ENCODE measurements around the gene NANOGP8.
"Not testable (repeated sequence)": the region's sequence is repeated elsewhere in the genome, so short reads cannot be mapped to it uniquely, and the experiment has no call there.

The NANOGP8 gene

GRCh38 chr15:35092846-35093245 is 7.8 kb upstream of the NANOGP8 start:
- DNase-seq (ENCODE audit: low read depth in 2 of 2), result no peak

GRCh38 chr15:35092311-35092710 is 7.2 kb upstream of the NANOGP8 start:
- no peak for DNase-seq (ENCODE audit: low read depth in 2 of 2)

- DNase-seq (ENCODE audit: low read depth in 2 of 2), result no peak
Measured at GRCh38 chr15:35090104-35090807, 5.2 kb upstream of the NANOGP8 start.

GRCh38 chr15:35089551-35089950 is 4.5 kb upstream of the NANOGP8 start:
- DNase-seq (ENCODE audit: low read depth in 2 of 2), result no peak

GRCh38 chr15:35088329-35088728 is 3.2 kb upstream of the NANOGP8 start:
- no peak for DNase-seq (ENCODE audit: low read depth in 2 of 2)

- no peak for DNase-seq (ENCODE audit: low read depth in 2 of 2)
Measured at GRCh38 chr15:35087759-35088158, 2.7 kb upstream of the NANOGP8 start.

- not testable (repeated sequence) for DNase-seq (ENCODE audit: low read depth in 2 of 2)
Measured at GRCh38 chr15:35082371-35083348, 2.4 kb downstream of the NANOGP8 start.

GRCh38 chr15:35081626-35082365 is 3.3 kb downstream of the NANOGP8 start:
- DNase-seq (ENCODE audit: low read depth in 2 of 2), result not testable (repeated sequence)

GRCh38 chr15:35080226-35080625 is 4.9 kb downstream of the NANOGP8 start:
- DNase-seq (ENCODE audit: low read depth in 2 of 2), result no peak

- DNase-seq (ENCODE audit: low read depth in 2 of 2), result no peak
Measured at GRCh38 chr15:35078221-35078915, 6.7 kb downstream of the NANOGP8 start.

GRCh38 chr15:35071106-35071505 is 14.0 kb downstream of the NANOGP8 start:
- DNase-seq (ENCODE audit: low read depth in 2 of 2), result no peak

- no peak for DNase-seq (ENCODE audit: low read depth in 2 of 2)
Measured at GRCh38 chr15:35068846-35069475, 16.1 kb downstream of the NANOGP8 start.

GRCh38 chr15:35067496-35068347 is 17.4 kb downstream of the NANOGP8 start:
- DNase-seq (ENCODE audit: low read depth in 2 of 2), result no peak

GRCh38 chr15:35066094-35066493 is 19.0 kb downstream of the NANOGP8 start:
- DNase-seq (ENCODE audit: low read depth in 2 of 2), result no peak

- no peak for DNase-seq (ENCODE audit: low read depth in 2 of 2)
Measured at GRCh38 chr15:35064576-35065190, 20.4 kb downstream of the NANOGP8 start.

- no peak for DNase-seq (ENCODE audit: low read depth in 2 of 2)
Measured at GRCh38 chr15:35062738-35063099, 22.4 kb downstream of the NANOGP8 start.

GRCh38 chr15:35061825-35062737 is 23.0 kb downstream of the NANOGP8 start:
- no peak for DNase-seq (ENCODE audit: low read depth in 2 of 2)

- no peak for DNase-seq (ENCODE audit: low read depth in 2 of 2)
Measured at GRCh38 chr15:35061161-35061824, 23.8 kb downstream of the NANOGP8 start.

All from stimulated activated CD8-positive, alpha-beta memory T cell treated with anti-CD3 and anti-CD28 coated beads, Interleukin-2, amount 100 ng/mL, for 1 hour (primary cell).